ENCODE data around the gene CCN2. TPM values are rescaled to one million over a fixed set of nuclear protein-coding genes. Genes with fewer than 3 reads are reported as not detected.

CCN2 gene
- total RNA-seq, 2 experiments from 2014 or later, result 0.36 TPM; not detected in 1

- Histone ChIP-seq H3K4me2 (ENCODE audit: low read length) (no peak overlapping the region), H4K20me1 (ENCODE audit: insufficient read depth, low read length) (no peaks in the 10 kb centered on the region; the same call in 1 of the 2 replicates), H3K9me2 (ENCODE audit: insufficient read depth, low read length) (no peaks in the 10 kb centered on the region), H3K4me1 (ENCODE audit: insufficient read depth, low read length, poor library complexity, severe bottlenecking) (no peaks in the 10 kb centered on the region), H3K36me3 (ENCODE audit: insufficient read depth, low read length) (no peaks in the 10 kb centered on the region), H2AFZ (ENCODE audit: low read length) (no peak overlapping the region), H3K27ac (ENCODE audit: low read depth, low read length, poor library complexity, severe bottlenecking) (no peak overlapping the region), H3K4me3 (ENCODE audit: low read depth, low read length, poor library complexity, severe bottlenecking) (no peak overlapping the region), H3K79me2 (ENCODE audit: insufficient read depth, low read depth, low read length) (no peaks in the 10 kb centered on the region), H3K9me3 (ENCODE audit: low read length) (no peaks in the 10 kb centered on the region)
- TF ChIP-seq CTCF (conservative IDR thresholded peaks at IDR 0.05; ENCODE audit: low read length), result no peak
- no peak for TF ChIP-seq EZH2phosphoT487 (IDR thresholded peaks at IDR 0.05; ENCODE audit: borderline replicate concordance, low read depth, low read length)
- POLR2A ChIA-PET, result no interaction called here
- no peak for DNase-seq (ENCODE audit: low spot score)
- intact Hi-C loops (cut with micrococcal nuclease; ENCODE audit: unreplicated experiment), result no loop called here
- CTCF ChIA-PET (ENCODE audit: unreplicated experiment), result no interaction called here
- no TSS peak for BruUV-seq (replicated peaks)
These were observed 16.8 kb upstream of the CCN2 start for GRCh38 chr6:131967948-131968347.

- no peak for DNase-seq (ENCODE audit: low spot score)
- BruUV-seq (replicated peaks), result no TSS peak
- H3K36me3 ChIP-seq (ENCODE audit: insufficient read depth, low read length), result no peaks in the 10 kb centered on the region
These were observed 15.3 kb upstream of the CCN2 start for GRCh38 chr6:131966443-131966842.

GRCh38 chr6:131963063-131963462, 11.9 kb upstream of the CCN2 start:
- Histone ChIP-seq H4K20me1 (ENCODE audit: insufficient read depth, low read length) (no peaks in the 10 kb centered on the region; the same call in 1 of the 2 replicates), H3K27ac (ENCODE audit: low read depth, low read length, poor library complexity, severe bottlenecking) (no peak overlapping the region), H3K4me3 (ENCODE audit: low read depth, low read length, poor library complexity, severe bottlenecking) (no peak overlapping the region), H3K9me3 (ENCODE audit: low read length) (no peaks in the 10 kb centered on the region), H2AFZ (ENCODE audit: low read length) (no peak overlapping the region), H3K36me3 (ENCODE audit: insufficient read depth, low read length) (no peaks in the 10 kb centered on the region), H3K9me2 (ENCODE audit: insufficient read depth, low read length) (no peaks in the 10 kb centered on the region), H3K4me2 (ENCODE audit: low read length) (no peak overlapping the region), H3K4me1 (ENCODE audit: insufficient read depth, low read length, poor library complexity, severe bottlenecking) (no peaks in the 10 kb centered on the region), H3K79me2 (ENCODE audit: insufficient read depth, low read depth, low read length) (no peaks in the 10 kb centered on the region)
- CTCF ChIA-PET (ENCODE audit: unreplicated experiment), result no interaction called here
- intact Hi-C loops (cut with micrococcal nuclease; ENCODE audit: unreplicated experiment), result no loop called here
- POLR2A ChIA-PET, result no interaction called here
- DNase-seq (ENCODE audit: low spot score), result no peak
- TF ChIP-seq CTCF (conservative IDR thresholded peaks at IDR 0.05; ENCODE audit: low read length), result no peak
- TF ChIP-seq EZH2phosphoT487 (IDR thresholded peaks at IDR 0.05; ENCODE audit: borderline replicate concordance, low read depth, low read length), result no peak
- no TSS peak for BruUV-seq (replicated peaks)

More at GRCh38 chr6:131966443-131966842, 15.3 kb upstream of the CCN2 start:
- H3K27ac ChIP-seq (ENCODE audit: low read depth, low read length, poor library complexity, severe bottlenecking), result no peak overlapping the region
- no peak overlapping the region for H3K4me2 ChIP-seq (ENCODE audit: low read length)
- H3K9me3 ChIP-seq (ENCODE audit: low read length), result no peaks in the 10 kb centered on the region
- TF ChIP-seq EZH2phosphoT487 (IDR thresholded peaks at IDR 0.05; ENCODE audit: borderline replicate concordance, low read depth, low read length), result no peak
- no peak overlapping the region for H2AFZ ChIP-seq (ENCODE audit: low read length)
- POLR2A ChIA-PET, result interaction anchor here (1.0 kb wide), 1 partner anchor 32 kb away, joined by 3 read pairs; no protein-coding TSS in a partner anchor
- no peaks in the 10 kb centered on the region for H3K79me2 ChIP-seq (ENCODE audit: insufficient read depth, low read depth, low read length)
- H4K20me1 ChIP-seq (ENCODE audit: insufficient read depth, low read length), result no peaks in the 10 kb centered on the region; the same call in 1 of the 2 replicates
- no peaks in the 10 kb centered on the region for H3K9me2 ChIP-seq (ENCODE audit: insufficient read depth, low read length)
- CTCF ChIA-PET (ENCODE audit: unreplicated experiment), result no interaction called here
- no peaks in the 10 kb centered on the region for H3K4me1 ChIP-seq (ENCODE audit: insufficient read depth, low read length, poor library complexity, severe bottlenecking)
- no peak overlapping the region for H3K4me3 ChIP-seq (ENCODE audit: low read depth, low read length, poor library complexity, severe bottlenecking)
- intact Hi-C loops (cut with micrococcal nuclease; ENCODE audit: unreplicated experiment), result no loop called here

All from OCI-LY7 (cell line).